HEK293 (cell line): Measurements from ENCODE around the gene STARD9.

ENCODE experiments used
- ATF2 ChIP-seq: fragments of 450-650 bp; formaldehyde crosslinking; IDR thresholded peaks from 2 replicates; pipeline ENCODE4 v1.5.1; 2016; ENCODE audit warnings: missing biosample characterization, missing genetic modification characterization, low read depth
- GLI2 ChIP-seq: fragments of 450-650 bp; formaldehyde crosslinking; IDR thresholded peaks from 2 replicates; pipeline ENCODE4; 2017; ENCODE audit warnings: missing biosample characterization, missing genetic modification characterization, low read depth, borderline replicate concordance
- ZFHX2 ChIP-seq: fragments of 450-650 bp; formaldehyde crosslinking; conservative IDR thresholded peaks from 2 replicates; pipeline ENCODE4 v1.5.1; 2016; ENCODE audit warnings: missing biosample characterization, missing genetic modification characterization
- ZNF274 ChIP-seq, 2 experiments: fragments of 200-500 bp in 1 of 2; fragments of 450-650 bp in 1 of 2; sonication (Bioruptor generic) in 1 of 2; formaldehyde crosslinking in 1 of 2; IDR thresholded peaks; 2 replicates each; pipeline versions ENCODE4 v1.5.1 to v1.6.1; 2014 to 2016; ENCODE audit warnings: borderline replicate concordance in 1 of 2, inconsistent platforms in 1 of 2, low read length in 1 of 2, missing biosample characterization in 1 of 2, missing genetic modification characterization in 1 of 2
- ZNF48 ChIP-seq: fragments of 450-650 bp; formaldehyde crosslinking; IDR thresholded peaks from 2 replicates; pipeline ENCODE4 v1.5.1; 2016; ENCODE audit warnings: missing biosample characterization, missing genetic modification characterization
- TF ChIP-seq, protein P1 (sequence below): fragments of 450-650 bp; formaldehyde crosslinking; IDR thresholded peaks from 2 replicates; pipeline ENCODE4 v1.5.1; 2016; ENCODE audit warnings: missing biosample characterization, missing genetic modification characterization
- TF ChIP-seq, protein P2 (sequence below): fragments of 450-650 bp; formaldehyde crosslinking; IDR thresholded peaks from 2 replicates; pipeline ENCODE4 v1.5.1; 2016; ENCODE audit warnings: missing biosample characterization, missing genetic modification characterization

GRCh38 chr15:42627485-42627884 is 52.1 kb downstream of the STARD9 start:
- TF ChIP-seq, protein P1, sequence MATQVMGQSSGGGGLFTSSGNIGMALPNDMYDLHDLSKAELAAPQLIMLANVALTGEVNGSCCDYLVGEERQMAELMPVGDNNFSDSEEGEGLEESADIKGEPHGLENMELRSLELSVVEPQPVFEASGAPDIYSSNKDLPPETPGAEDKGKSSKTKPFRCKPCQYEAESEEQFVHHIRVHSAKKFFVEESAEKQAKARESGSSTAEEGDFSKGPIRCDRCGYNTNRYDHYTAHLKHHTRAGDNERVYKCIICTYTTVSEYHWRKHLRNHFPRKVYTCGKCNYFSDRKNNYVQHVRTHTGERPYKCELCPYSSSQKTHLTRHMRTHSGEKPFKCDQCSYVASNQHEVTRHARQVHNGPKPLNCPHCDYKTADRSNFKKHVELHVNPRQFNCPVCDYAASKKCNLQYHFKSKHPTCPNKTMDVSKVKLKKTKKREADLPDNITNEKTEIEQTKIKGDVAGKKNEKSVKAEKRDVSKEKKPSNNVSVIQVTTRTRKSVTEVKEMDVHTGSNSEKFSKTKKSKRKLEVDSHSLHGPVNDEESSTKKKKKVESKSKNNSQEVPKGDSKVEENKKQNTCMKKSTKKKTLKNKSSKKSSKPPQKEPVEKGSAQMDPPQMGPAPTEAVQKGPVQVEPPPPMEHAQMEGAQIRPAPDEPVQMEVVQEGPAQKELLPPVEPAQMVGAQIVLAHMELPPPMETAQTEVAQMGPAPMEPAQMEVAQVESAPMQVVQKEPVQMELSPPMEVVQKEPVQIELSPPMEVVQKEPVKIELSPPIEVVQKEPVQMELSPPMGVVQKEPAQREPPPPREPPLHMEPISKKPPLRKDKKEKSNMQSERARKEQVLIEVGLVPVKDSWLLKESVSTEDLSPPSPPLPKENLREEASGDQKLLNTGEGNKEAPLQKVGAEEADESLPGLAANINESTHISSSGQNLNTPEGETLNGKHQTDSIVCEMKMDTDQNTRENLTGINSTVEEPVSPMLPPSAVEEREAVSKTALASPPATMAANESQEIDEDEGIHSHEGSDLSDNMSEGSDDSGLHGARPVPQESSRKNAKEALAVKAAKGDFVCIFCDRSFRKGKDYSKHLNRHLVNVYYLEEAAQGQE (tag by site-specific recombination), result no peak
- TF ChIP-seq ZNF48 (tag by site-specific recombination) (no peak), ZFHX2 (tag by site-specific recombination) (no peak), GLI2 (tag by site-specific recombination) (no peak), ZNF274 (IDR thresholded peaks at IDR 0.05; ENCODE audit: low read length) (no peak), ZNF274 (tag by site-specific recombination; IDR thresholded peaks at IDR 0.05; ENCODE audit: borderline replicate concordance) (no peak), ATF2 (tag by site-specific recombination) (no peak)
- TF ChIP-seq, protein P2, sequence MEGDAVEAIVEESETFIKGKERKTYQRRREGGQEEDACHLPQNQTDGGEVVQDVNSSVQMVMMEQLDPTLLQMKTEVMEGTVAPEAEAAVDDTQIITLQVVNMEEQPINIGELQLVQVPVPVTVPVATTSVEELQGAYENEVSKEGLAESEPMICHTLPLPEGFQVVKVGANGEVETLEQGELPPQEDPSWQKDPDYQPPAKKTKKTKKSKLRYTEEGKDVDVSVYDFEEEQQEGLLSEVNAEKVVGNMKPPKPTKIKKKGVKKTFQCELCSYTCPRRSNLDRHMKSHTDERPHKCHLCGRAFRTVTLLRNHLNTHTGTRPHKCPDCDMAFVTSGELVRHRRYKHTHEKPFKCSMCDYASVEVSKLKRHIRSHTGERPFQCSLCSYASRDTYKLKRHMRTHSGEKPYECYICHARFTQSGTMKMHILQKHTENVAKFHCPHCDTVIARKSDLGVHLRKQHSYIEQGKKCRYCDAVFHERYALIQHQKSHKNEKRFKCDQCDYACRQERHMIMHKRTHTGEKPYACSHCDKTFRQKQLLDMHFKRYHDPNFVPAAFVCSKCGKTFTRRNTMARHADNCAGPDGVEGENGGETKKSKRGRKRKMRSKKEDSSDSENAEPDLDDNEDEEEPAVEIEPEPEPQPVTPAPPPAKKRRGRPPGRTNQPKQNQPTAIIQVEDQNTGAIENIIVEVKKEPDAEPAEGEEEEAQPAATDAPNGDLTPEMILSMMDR (tag by site-specific recombination), result no peak
